ELF-1 (cell line): ENCODE measurements around the gene MIAT.

Source experiments
- DNase-seq: peaks from one replicate; pipeline ENCODE4 v3.0.0-alpha.2; 2016; ENCODE audit warnings: low read depth, low spot score

MIAT gene

DNA sequence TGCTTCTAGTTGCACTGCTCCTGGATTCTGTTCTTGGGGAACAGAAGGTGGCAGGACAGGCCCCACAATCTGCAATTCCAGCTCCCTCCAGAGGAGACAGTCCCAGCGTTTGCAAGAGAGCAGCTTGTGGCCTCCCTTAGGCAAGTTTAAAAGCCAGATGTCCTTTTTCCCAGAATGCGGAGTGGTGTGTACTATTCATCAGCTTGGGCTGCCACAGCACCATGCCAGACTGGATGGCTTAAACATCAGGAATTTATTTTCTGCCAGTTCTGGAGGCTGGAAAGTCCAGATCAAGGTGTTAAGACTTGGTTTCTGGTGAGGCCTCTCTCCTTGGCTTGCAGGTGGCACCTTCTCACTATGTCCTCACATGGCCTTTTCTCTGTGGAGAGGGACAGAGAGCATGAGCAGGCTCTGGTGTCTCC lies 11.7 kb downstream of the MIAT start:
- peak; percentile 75 for DNase-seq

- no peak for DNase-seq
These were observed 13.1 kb downstream of the MIAT start for GRCh38 chr22:26670459-26670858.

GRCh38 chr22:26671317-26672059 lies 14.1 kb downstream of the MIAT start:
- no peak for DNase-seq

GRCh38 chr22:26672060-26672471 lies 14.7 kb downstream of the MIAT start:
- DNase-seq = no peak

- DNase-seq = peak; percentile 96
These were observed 15.4 kb downstream of the MIAT start for GRCh38 chr22:26672590-26673468.

GRCh38 chr22:26673486-26673885 lies 16.1 kb downstream of the MIAT start:
- DNase-seq = no peak

DNA sequence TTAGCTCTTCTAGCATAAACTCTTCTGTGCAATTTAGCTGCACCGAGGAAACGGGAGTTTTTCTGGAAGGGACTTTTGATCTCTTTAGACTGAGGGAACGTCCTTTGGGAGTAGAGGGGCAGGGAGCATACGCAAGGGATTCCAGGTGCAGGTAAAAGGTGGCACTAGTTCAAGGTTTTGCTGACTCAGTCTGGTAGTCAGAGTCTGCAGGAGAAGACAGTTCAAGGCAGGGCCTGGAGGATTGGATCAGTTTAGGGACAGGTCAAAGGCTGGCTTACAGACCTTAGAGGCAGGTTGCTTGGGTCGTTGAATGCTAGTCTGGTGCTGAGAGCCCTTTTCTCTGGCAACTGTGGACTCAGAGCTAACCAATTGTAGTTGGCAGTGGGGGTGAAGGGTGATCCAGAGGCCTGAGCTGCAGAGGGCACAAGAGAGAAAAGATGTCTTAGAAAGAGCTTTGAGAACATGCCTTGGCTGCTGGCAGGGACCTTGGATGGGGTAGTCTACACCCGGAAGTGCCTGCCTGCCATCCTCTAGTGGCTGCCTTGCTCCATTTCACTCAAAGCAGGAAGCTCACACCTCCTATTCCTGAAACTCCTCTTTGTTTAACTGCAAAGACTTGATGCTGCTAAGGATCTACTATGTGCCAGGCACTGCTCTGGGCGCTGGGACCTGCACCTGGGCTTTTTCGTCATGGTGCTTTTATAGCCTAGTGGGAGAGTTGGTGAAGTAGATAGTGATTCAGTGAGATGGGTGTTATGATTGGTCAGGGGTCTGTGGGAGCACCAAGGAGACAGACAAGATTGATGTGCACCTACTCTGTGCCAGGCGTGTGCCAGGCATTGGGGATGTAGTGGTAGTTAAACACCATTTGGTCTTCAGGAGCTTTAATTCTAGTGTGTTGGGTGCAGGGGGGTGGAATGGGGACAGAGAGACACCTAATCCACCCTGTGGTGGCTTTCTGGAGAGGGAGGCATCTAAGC lies 17.1 kb downstream of the MIAT start:
- no peak for DNase-seq

DNA sequence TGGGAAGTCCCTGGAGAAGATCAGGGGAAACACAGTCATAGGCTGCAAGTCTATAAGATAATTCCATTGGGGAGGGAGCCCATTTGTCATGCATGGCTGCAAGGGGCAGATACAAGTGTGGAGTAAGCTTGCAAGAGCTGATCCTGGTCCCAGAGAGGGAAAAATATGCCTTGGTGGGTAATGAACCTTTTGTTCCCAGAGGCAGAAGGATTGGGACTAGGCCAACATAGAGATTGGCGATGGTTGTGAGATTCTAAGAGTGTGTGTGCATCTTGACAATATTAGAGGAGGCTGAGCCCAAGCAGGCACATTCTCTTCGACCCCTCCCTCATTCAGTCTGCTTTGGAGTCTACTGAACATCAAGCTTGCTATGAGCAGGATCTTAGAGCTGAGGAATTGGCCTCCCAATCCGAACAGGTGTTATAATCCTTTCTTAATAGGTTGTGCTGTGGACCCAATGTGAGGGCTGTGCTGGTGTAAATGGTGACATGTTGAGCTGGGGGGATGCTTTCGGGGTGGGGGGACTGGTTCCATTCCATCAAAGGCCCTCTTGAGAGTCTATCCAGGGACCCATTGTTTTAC lies 18.4 kb downstream of the MIAT start:
- DNase-seq = no peak

DNA sequence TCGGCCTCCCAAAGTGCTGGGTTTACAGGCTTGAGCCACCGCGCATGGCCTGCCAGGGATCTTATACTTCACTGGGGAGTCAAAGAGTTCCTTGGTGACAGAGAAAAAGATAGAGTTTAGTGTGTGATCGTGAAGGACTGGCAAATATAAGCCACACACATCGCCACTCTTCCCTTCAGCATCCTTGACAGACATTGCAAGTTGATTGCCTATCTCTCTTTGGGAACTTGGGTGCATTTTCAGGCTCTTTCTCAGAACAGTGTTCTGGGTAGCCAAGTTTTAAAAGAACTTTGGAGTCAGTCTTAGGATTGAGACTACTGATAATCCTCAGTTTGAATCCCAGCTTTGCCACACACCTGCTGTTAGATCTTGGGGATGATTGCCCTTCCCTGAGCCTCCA lies 19.8 kb downstream of the MIAT start:
- DNase-seq = no peak

DNA sequence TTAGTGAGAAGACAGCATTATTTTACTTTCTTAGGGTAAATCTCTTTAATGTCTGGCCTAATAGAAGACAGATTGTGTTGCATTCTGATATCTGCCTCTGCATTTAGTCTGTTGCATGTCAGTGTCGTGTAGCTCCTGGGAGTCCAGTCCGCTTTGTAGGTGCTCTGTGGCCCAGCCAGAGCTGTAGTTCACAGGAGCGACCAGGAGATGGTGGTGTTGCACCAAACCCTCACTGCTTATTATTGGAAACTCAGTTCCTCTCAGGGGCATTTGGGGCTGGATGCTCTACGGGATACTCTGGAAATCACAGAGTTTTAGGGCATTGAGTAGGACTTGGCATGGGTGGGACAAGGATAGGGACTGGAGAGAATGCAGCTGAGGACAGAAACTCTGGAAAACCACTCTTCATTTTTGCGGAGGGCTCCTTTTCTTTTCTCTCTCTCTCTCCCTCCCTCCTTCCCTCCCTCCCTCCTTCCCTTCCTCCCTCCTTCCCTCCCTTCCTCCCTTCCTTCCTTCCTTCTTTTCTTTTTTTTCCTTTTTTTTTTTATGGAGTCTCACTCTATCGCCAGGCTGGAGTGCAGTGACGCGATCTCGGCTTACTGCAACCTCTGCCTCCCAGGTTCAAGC lies 21.7 kb downstream of the MIAT start:
- peak; percentile 94 for DNase-seq

DNA sequence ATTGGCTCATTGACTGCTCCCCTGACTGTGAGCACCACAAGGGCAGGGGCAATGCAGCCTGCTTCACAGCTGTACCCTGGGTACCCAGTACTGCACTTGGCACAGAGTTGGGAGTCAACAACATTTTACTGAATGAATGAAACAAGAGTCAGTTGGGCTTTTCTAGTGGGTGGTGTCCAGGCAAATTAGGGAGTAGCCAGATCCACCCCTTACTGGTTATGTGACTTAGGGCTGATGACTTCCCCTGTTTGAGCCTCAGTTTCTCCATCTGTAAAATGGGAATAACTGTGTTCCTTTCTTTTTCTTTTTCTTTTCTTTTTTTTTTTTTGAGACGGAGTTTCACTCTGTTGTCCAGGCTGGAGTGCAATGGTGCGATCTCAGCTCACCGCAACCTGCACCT lies 23.1 kb downstream of the MIAT start:
- DNase-seq = no peak

- peak; percentile 96 for DNase-seq
These were observed 24.0 kb downstream of the MIAT start for GRCh38 chr22:26681395-26681821.

DNA sequence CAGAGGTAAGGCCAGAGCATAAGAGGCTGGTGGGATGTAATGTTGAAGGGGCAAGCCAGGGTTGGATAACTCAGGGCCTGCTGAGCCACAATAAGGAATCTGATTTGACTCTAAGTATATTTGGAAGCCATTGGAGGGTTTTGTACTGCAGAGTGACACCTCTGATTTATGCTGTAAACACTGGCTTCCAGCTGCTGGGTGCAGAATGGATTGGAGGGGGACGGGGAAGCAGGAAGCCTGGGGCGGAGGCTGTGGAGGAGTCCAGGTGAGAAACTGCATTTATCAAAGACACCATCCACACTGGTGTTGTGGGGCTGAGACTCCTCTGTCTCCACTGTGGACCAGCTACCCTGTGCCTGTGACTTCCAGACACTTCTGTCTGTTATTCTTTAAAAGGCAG lies 26.8 kb downstream of the MIAT start:
- DNase-seq = no peak

GRCh38 chr22:26685601-26686000 lies 28.2 kb downstream of the MIAT start:
- no peak for DNase-seq

DNA sequence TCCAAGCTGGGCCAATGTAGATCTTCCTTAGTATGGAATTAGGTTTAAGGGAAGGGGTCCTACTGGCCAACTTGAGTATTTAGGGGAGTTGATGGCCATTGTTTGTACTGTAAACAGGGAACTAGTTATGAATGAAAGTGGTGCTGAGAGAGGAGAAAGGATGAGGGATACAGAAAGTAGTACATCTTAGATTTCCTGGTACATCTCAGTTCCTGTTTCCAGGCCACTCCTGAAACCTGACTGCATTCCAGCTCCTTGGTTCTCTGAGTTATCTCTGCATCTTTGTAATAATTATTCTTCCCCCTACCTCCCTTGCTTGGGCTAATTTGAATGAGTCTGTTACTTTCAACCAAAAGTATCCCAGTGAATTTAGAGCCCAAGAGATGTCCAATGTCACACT lies 30.1 kb downstream of the MIAT start:
- no peak for DNase-seq

DNA sequence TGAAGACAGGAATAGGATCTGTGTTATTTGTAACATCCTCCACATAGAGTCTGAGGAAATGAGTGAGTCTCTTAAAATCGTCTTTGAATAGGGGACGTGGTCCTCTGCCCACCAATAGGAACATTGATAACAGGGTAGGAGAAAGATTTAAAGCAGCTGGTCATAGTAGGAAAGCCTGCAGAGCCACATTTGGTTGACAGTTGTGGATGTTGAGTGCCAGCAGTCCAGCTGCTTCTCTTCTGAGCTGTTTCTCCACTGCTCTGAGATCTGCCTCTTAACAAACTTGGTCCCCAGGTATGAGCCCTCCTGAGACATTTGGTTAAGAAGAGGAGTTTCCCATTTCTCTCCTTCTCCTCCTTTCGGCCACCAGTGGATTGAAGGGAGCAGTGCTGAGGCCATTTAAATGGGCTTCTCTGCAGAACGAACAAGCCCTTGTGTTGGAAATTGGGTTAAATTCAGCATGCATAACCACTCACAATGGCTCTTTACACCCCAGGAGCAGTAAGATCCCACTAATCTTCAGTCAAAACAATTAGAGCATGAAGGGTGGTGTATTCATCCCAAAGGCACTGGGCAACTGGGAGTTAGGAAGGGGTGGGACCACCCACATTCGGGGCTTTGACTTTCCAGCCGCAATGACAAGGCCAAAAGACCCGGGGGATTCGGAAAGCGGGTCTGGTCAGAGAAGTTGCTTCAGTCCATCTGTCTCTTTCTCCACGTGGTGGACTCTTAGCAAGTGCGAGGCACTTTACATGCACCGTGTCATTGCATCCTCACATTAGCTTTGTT lies 32.3 kb downstream of the MIAT start:
- DNase-seq = no peak

DNA sequence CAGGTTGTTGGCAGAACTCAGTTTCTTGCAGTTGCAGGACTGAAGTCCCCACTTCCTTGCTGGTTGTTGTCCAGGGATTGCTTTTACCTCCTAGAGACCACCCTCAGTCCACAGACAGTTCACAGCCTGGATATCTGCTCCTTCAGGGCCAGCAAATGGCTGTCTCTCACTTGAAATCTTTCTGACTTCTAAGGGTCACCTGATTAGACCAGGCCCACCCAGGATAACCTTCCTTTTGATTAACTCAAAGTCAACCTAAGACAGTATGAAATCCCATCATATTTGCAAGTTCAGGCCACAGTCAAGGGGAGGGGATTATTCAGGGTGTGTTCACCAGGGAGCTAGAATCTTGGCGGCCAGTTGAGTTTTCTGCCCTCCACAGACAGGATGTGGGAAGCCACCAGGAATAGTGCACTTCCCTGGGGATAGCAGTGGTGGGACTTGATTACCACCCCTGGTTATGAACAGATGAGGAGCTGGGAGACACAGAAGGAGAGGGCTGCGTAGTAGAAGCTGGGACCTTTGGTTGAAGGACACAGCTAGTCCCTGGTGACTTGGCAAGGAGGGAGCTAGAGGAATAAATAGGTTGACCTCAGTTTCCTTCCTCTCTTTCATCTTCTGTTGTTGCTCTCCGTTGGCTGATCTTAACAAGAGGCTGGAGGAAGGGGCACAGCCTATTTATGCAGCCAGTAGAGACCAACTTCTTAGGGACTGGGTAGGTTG lies 33.4 kb downstream of the MIAT start:
- DNase-seq = no peak

DNA sequence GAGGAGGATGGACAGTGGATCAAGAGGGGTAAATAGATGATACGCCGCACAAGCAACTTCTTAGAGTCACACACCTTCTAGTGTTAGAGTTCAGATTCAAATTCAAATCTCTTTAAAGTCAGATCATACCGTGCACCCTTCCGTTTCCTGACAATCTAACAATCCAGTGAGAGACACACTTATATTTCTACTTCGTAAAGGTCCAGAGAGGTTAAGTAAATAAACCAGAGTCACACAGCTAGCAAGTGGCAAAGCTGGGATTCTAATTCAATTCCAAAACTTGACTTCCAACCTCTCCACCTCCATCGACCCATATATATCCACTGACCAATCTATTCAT lies 34.0 kb downstream of the MIAT start:
- no peak for DNase-seq

DNA sequence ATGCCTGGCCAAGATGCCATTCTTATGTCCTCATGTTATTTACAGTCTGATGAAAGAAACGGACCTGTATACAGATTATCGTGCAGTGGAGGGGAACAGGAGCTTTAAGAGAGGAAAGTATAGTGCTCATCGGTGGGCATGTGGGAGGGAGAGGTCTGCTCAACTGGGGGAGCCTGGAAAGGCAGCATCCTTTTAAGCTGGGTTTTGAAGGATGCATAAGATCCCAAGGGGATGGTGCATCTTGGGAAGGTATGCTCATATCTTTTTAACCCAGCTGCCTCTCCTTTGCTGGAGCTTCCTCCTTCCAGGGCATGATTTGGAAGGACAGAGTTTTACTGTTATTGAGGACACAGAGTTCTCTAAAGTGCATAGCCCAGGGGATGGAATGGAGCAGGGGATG lies 34.8 kb downstream of the MIAT start:
- no peak for DNase-seq

DNA sequence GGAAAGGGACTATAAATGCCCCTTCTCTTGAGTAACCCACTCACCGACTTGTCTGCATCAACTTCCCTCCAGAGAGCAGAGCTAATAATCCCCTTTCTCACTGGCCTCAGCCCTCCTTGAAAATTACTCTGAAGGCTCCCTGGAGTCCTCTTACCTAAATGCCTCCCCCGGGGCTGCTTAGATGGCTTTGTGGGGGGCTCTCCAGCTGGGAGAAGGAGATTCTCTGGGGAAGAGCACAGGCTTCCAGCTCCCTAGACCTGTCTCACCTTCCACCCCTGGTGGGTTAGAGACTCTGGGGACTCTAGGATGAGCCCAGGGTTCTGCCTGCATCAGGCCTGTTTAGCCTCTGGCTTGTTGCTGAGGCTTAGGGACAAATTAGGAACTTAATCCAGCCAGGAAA lies 39.8 kb downstream of the MIAT start:
- no peak for DNase-seq
